ENCODE measurements around the gene PPP1CC.

Gene PPP1CC

GRCh38 chr12:110720516-110720915 is 22.2 kb downstream of the PPP1CC start:
- DNase-seq = no peak

GRCh38 chr12:110718222-110718908 is 24.3 kb downstream of the PPP1CC start:
- no peak for DNase-seq

GRCh38 chr12:110717037-110717436 is 25.7 kb downstream of the PPP1CC start:
- no peak for DNase-seq

GRCh38 chr12:110708917-110709316 is 33.8 kb downstream of the PPP1CC start:
- DNase-seq = no peak

- DNase-seq = no peak
Measured at GRCh38 chr12:110705309-110705708, 37.4 kb downstream of the PPP1CC start.

- no peak for DNase-seq
Measured at GRCh38 chr12:110704750-110705149, 37.9 kb downstream of the PPP1CC start.

GRCh38 chr12:110704231-110704630 is 38.5 kb downstream of the PPP1CC start:
- DNase-seq = no peak

- DNase-seq = no peak
Measured at GRCh38 chr12:110702081-110702480, 40.6 kb downstream of the PPP1CC start.

GRCh38 chr12:110699591-110700445 is 42.9 kb downstream of the PPP1CC start:
- no peak for DNase-seq

- peak; percentile 62 for DNase-seq
Measured at GRCh38 chr12:110698171-110698902, 44.4 kb downstream of the PPP1CC start.

GRCh38 chr12:110697236-110697635 is 45.5 kb downstream of the PPP1CC start:
- no peak for DNase-seq

- DNase-seq = no peak
Measured at GRCh38 chr12:110696283-110696682, 46.4 kb downstream of the PPP1CC start.

- DNase-seq = no peak
Measured at GRCh38 chr12:110694330-110694901, 48.3 kb downstream of the PPP1CC start.

- no peak for DNase-seq
Measured at GRCh38 chr12:110693731-110694130, 49.0 kb downstream of the PPP1CC start.

- DNase-seq = no peak
Measured at GRCh38 chr12:110690127-110690430, 52.6 kb downstream of the PPP1CC start.

GRCh38 chr12:110689281-110690126 is 53.2 kb downstream of the PPP1CC start:
- DNase-seq = peak; percentile 41

GRCh38 chr12:110688446-110689280 is 54.0 kb downstream of the PPP1CC start, which contains the start of gene HVCN1:
TSS of gene HVCN1 (minus strand) at chr12:110689115. CDS start at chr12:110683245, 5,870 bp downstream.
- peak; percentile 41 for DNase-seq

- DNase-seq = no peak
Measured at GRCh38 chr12:110687396-110688169, 55.1 kb downstream of the PPP1CC start.

GRCh38 chr12:110686294-110686903 is 56.3 kb downstream of the PPP1CC start:
- no peak for DNase-seq

- DNase-seq = no peak
Measured at GRCh38 chr12:110684312-110684836, 58.3 kb downstream of the PPP1CC start.
